Panc1 (cell line): ENCODE measurements around the gene TACC2. TPM values are rescaled to one million over a fixed set of nuclear protein-coding genes. Genes with fewer than 3 reads are reported as not detected.

Experiments
- ATAC-seq: fragments of 200-7000 bp; cut with Tn5 transposase; 2 replicates; pipeline ENCODE4 v1.9.1; 2020; ENCODE audit warnings: mild to moderate bottlenecking, moderate library complexity
- BruUV-seq: library from RNA; stranded (reverse); fragments of 400-500 nt; replicated peaks from 2 replicates; lab custom pipeline; 2021; lab: Mats Ljungman, UMichigan
- CTCF ChIA-PET: fragments of 300-600 bp; sonication (Branson Sonifier 250); formaldehyde crosslinking; loops from one replicate; lab custom pipeline; 2022; ENCODE audit warnings: antibody characterized with exemption; lab: Charles Lee
- POLR2A ChIA-PET: fragments of 300-600 bp; sonication (Branson Sonifier 250); formaldehyde crosslinking; loops from one replicate; lab custom pipeline; 2022; ENCODE audit warnings: antibody characterized with exemption; lab: Charles Lee
- DNase-seq: peaks from one replicate; pipeline ENCODE4 v3.0.0-alpha.2; 2010; ENCODE audit warnings: low read depth, low spot score
- H3K27ac ChIP-seq: 2 replicates; pipeline ENCODE4 v1.5.1; 2011; ENCODE audit warnings: mild to moderate bottlenecking, low read length, inconsistent platforms
- H3K27me3 ChIP-seq: fragments of 200-500 bp; sonication (Bioruptor generic); 2 replicates; pipeline ENCODE4 v1.6.0; 2014; ENCODE audit warnings: low read length, inconsistent platforms; ENCODE audit not compliant: control insufficient read depth, insufficient read depth
- H3K36me3 ChIP-seq: fragments of 200-500 bp; sonication (Bioruptor generic); 2 replicates; pipeline ENCODE4 v1.5.1; 2014; ENCODE audit warnings: inconsistent platforms, mild to moderate bottlenecking, low read length, moderate library complexity; ENCODE audit not compliant: control insufficient read depth, insufficient read depth
- H3K4me1 ChIP-seq: 2 replicates; pipeline ENCODE4 v1.5.1; 2011; ENCODE audit warnings: inconsistent platforms, mild to moderate bottlenecking, low read length, moderate library complexity; ENCODE audit not compliant: control insufficient read depth, insufficient read depth
- H3K4me3 ChIP-seq, 2 experiments: 2 replicates each; pipeline ENCODE4 v1.5.1; 2011 to 2012; ENCODE audit warnings: low read depth in 2 of 2, low read length in 2 of 2, mild to moderate bottlenecking in 2 of 2, inconsistent platforms in 1 of 2, moderate library complexity in 1 of 2
- H3K9me3 ChIP-seq: fragments of 200-500 bp; sonication (Bioruptor generic); 2 replicates; pipeline ENCODE4 v1.5.1; 2014; ENCODE audit warnings: low read depth, mild to moderate bottlenecking, inconsistent platforms, low read length, moderate library complexity; ENCODE audit not compliant: control insufficient read depth, insufficient read depth
- POLR2AphosphoS5 ChIP-seq: IDR thresholded peaks from 2 replicates; pipeline ENCODE4 v1.6.1; 2012; ENCODE audit warnings: mild to moderate bottlenecking, low read depth, low read length, moderate library complexity
- REST ChIP-seq, 2 experiments: IDR thresholded peaks; 2 replicates each; pipeline ENCODE4 v1.6.1; 2011 to 2012; ENCODE audit warnings: low read depth in 2 of 2, control low read depth in 1 of 2, low read length in 1 of 2, mild to moderate bottlenecking in 1 of 2, moderate library complexity in 1 of 2; ENCODE audit not compliant: insufficient read depth in 1 of 2
- SIN3A ChIP-seq: IDR thresholded peaks from 2 replicates; pipeline ENCODE4 v1.6.1; 2012; ENCODE audit warnings: low read depth, mild to moderate bottlenecking, low read length, moderate library complexity, borderline replicate concordance; ENCODE audit not compliant: insufficient read depth
- TCF7L2 ChIP-seq: IDR thresholded peaks from 2 replicates; pipeline ENCODE4 v1.6.1; 2011; ENCODE audit warnings: mild to moderate bottlenecking, low read depth, low read length, inconsistent platforms
- in situ Hi-C: cut with HindIII; loops from 2 replicates; pipeline ENCODE4 v1.10.0; 2016; ENCODE audit warnings: low sequenced_read_pairs, low pct_unique_long_range_greater_than_20kb
- intact Hi-C: fragments of 100-400 bp; cut with micrococcal nuclease; formaldehyde crosslinking; loops from one replicate; pipeline ENCODE4 v1.10.0; 2022; ENCODE audit not compliant: unreplicated experiment
- total RNA-seq: library from RNA; stranded (reverse); gene quantifications from one replicate; pipeline ENCODE4 v1.2.1, GENCODE V29; 2021; ENCODE audit not compliant: unreplicated experiment
- TF ChIP-seq, protein P1 (sequence below): fragments of 450-650 bp; IDR thresholded peaks from 2 replicates; pipeline ENCODE4 v1.5.1; 2017; ENCODE audit warnings: mild to moderate bottlenecking

TACC2 gene
- total RNA-seq, 1 experiment from 2014 or later = 133 TPM

- Histone ChIP-seq H3K4me1 (peaks cover 79% of the 10 kb centered on the region), H3K4me3 (no peak overlapping the region), H3K27ac (peak overlapping the region; percentile 67), H3K9me3 (no peaks in the 10 kb centered on the region), H3K27me3 (no peaks in the 10 kb centered on the region), H3K36me3 (no peaks in the 10 kb centered on the region)
- ATAC-seq (0 out of 2 replicates have a peak, but pooled peaks have one; percentile 31), DNase-seq (no peak)
- intact Hi-C loops (no loop called here), in situ Hi-C loops (no loop called here)
- no peak for TF ChIP-seq SIN3A
- TF ChIP-seq REST (IDR thresholded peaks at IDR 0.05; ENCODE audit: insufficient read depth in 1 of 2, low read depth in 2 of 2, low read length in 1 of 2) = no peak
- TF ChIP-seq POLR2AphosphoS5 = no peak
- TF ChIP-seq, protein P1, sequence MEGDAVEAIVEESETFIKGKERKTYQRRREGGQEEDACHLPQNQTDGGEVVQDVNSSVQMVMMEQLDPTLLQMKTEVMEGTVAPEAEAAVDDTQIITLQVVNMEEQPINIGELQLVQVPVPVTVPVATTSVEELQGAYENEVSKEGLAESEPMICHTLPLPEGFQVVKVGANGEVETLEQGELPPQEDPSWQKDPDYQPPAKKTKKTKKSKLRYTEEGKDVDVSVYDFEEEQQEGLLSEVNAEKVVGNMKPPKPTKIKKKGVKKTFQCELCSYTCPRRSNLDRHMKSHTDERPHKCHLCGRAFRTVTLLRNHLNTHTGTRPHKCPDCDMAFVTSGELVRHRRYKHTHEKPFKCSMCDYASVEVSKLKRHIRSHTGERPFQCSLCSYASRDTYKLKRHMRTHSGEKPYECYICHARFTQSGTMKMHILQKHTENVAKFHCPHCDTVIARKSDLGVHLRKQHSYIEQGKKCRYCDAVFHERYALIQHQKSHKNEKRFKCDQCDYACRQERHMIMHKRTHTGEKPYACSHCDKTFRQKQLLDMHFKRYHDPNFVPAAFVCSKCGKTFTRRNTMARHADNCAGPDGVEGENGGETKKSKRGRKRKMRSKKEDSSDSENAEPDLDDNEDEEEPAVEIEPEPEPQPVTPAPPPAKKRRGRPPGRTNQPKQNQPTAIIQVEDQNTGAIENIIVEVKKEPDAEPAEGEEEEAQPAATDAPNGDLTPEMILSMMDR = no peak
- TF ChIP-seq TCF7L2 = no peak
- ChIA-PET POLR2A (interaction anchor here (0.7 kb wide), 1 partner anchor 304 kb away, joined by 3 read pairs; no protein-coding TSS in a partner anchor), CTCF (no interaction called here)
- BruUV-seq = no TSS peak
Observed at GRCh38 chr10:122120008-122120744, 131.2 kb downstream of the TACC2 start.

DNA sequence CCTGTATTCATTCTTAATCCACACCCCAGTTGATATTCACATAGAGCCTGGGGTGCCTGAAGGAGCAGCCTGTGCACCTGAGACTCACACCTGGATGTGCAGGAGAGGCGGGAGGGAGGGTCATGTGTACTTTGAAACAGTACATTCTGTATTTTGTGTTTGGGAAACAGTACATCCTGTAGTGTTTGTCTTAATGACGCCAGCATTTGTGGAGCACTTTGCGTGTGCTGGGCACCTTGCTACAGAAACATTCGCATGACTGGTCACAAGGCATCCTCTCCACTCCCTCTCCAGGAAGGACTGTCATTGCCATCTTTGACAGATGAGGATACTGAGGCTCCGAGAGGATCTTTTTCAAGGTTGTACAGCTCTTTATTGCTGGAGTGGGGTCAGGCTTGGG lies 132.1 kb downstream of the TACC2 start:
- no TSS peak for BruUV-seq
- Histone ChIP-seq H3K36me3 (no peaks in the 10 kb centered on the region), H3K27ac (no peak overlapping the region), H3K27me3 (no peaks in the 10 kb centered on the region), H3K4me3 (no peak overlapping the region), H3K9me3 (no peaks in the 10 kb centered on the region), H3K4me1 (peaks cover 72% of the 10 kb centered on the region)
- no peak for DNase-seq
- intact Hi-C loops (no loop called here), in situ Hi-C loops (no loop called here)
- POLR2A ChIA-PET = no interaction called here
- TF ChIP-seq, protein P1 = no peak
- TF ChIP-seq POLR2AphosphoS5 (no peak), REST (IDR thresholded peaks at IDR 0.05; ENCODE audit: insufficient read depth in 1 of 2, low read depth in 2 of 2, low read length in 1 of 2) (no peak), TCF7L2 (no peak), SIN3A (no peak)
- ATAC-seq = no peak
- CTCF ChIA-PET = no interaction called here
